ENCODE measurements around the gene LDLRAP1.
A peak's percentile ranks its signal among the peaks of the same experiment; 100 is the strongest.

The LDLRAP1 gene

GRCh38 chr1:25543005-25543424, 391 bp upstream of the LDLRAP1 start:
- DNase-seq (ENCODE audit: low spot score): no peak
- no peak for FAIRE-seq

GRCh38 chr1:25544243-25544764, 898 bp downstream of the LDLRAP1 start:
- FAIRE-seq: no peak
- no peak for DNase-seq (ENCODE audit: low spot score)

GRCh38 chr1:25544819-25545218, 1.4 kb downstream of the LDLRAP1 start:
- peak; percentile 64 for DNase-seq (ENCODE audit: low spot score)
- FAIRE-seq: no peak

- FAIRE-seq (no peak), DNase-seq (ENCODE audit: low spot score) (no peak)
Observed at GRCh38 chr1:25545767-25546166, 2.4 kb downstream of the LDLRAP1 start.

- FAIRE-seq: no peak
Observed at GRCh38 chr1:25546193-25546592, 2.8 kb downstream of the LDLRAP1 start.

GRCh38 chr1:25548601-25549000, 5.2 kb downstream of the LDLRAP1 start:
- DNase-seq (ENCODE audit: low spot score): no peak
- FAIRE-seq: no peak

More at GRCh38 chr1:25546193-25546592, 2.8 kb downstream of the LDLRAP1 start:
- no peak for DNase-seq (ENCODE audit: low spot score)

- DNase-seq (ENCODE audit: low spot score) (peak; percentile 94), FAIRE-seq (no peak)
Observed at GRCh38 chr1:25549273-25550154, 6.1 kb downstream of the LDLRAP1 start.

- no peak for FAIRE-seq
- peak; percentile 40 for DNase-seq (ENCODE audit: low spot score)
Observed at GRCh38 chr1:25550155-25550506, 6.7 kb downstream of the LDLRAP1 start.

- FAIRE-seq: no peak
- no peak for DNase-seq (ENCODE audit: low spot score)
Observed at GRCh38 chr1:25550683-25551310, 7.4 kb downstream of the LDLRAP1 start.

GRCh38 chr1:25553749-25554429, 10.5 kb downstream of the LDLRAP1 start:
- DNase-seq (ENCODE audit: low spot score) (no peak), FAIRE-seq (no peak)

GRCh38 chr1:25554430-25554780, 11.0 kb downstream of the LDLRAP1 start:
- FAIRE-seq: no peak

GRCh38 chr1:25554886-25555752, 11.7 kb downstream of the LDLRAP1 start:
- no peak for FAIRE-seq
- no peak for DNase-seq (ENCODE audit: low spot score)

More at GRCh38 chr1:25554430-25554780, 11.0 kb downstream of the LDLRAP1 start:
- DNase-seq (ENCODE audit: low spot score): no peak

- DNase-seq (ENCODE audit: low spot score) (no peak), FAIRE-seq (no peak)
Observed at GRCh38 chr1:25555753-25556092, 12.3 kb downstream of the LDLRAP1 start.

GRCh38 chr1:25556132-25556670, 12.8 kb downstream of the LDLRAP1 start:
- no peak for DNase-seq (ENCODE audit: low spot score)
- no peak for FAIRE-seq

- FAIRE-seq (peak; percentile 53), DNase-seq (ENCODE audit: low spot score) (peak; percentile 42)
Observed at GRCh38 chr1:25556791-25557476, 13.5 kb downstream of the LDLRAP1 start.

- no peak for DNase-seq (ENCODE audit: low spot score)
- no peak for FAIRE-seq
Observed at GRCh38 chr1:25557543-25557942, 14.1 kb downstream of the LDLRAP1 start.

- FAIRE-seq (no peak), DNase-seq (ENCODE audit: low spot score) (no peak)
Observed at GRCh38 chr1:25559031-25559430, 15.6 kb downstream of the LDLRAP1 start.

GRCh38 chr1:25560001-25560400, 16.6 kb downstream of the LDLRAP1 start:
- DNase-seq (ENCODE audit: low spot score) (no peak), FAIRE-seq (no peak)

- DNase-seq (ENCODE audit: low spot score): no peak
- no peak for FAIRE-seq
Observed at GRCh38 chr1:25560788-25561187, 17.4 kb downstream of the LDLRAP1 start.

GRCh38 chr1:25561421-25562100, 18.2 kb downstream of the LDLRAP1 start:
- FAIRE-seq (no peak), DNase-seq (ENCODE audit: low spot score) (no peak)
